Activated CD8-positive, alpha-beta T cell treated with anti-CD3 and anti-CD28 coated beads for 36 hours (primary cell): ENCODE results near the gene RGL1. TPM values are rescaled to one million over a fixed set of nuclear protein-coding genes. Genes with fewer than 3 reads are reported as not detected.
A peak's percentile ranks its signal among the peaks of the same experiment; 100 is the strongest.

Experiments
- ATAC-seq: fragments of 200-7000 bp; cut with Tn5 transposase; one replicate; pipeline ENCODE4 v1.10.0; 2021; ENCODE audit warnings: mild to moderate bottlenecking, moderate library complexity
- CTCF ChIA-PET: fragments of 350-600 bp; sonication (Branson Sonifier 250); formaldehyde crosslinking; loops from one replicate; lab custom pipeline; 2021; ENCODE audit warnings: antibody characterized with exemption; lab: Charles Lee
- POLR2A ChIA-PET: fragments of 350-600 bp; sonication (Branson Sonifier 250); formaldehyde crosslinking; loops from one replicate; lab custom pipeline; 2021; ENCODE audit warnings: antibody characterized with exemption; lab: Charles Lee
- DNase-seq: peaks from one replicate; pipeline ENCODE4 v3.0.0-alpha.2; 2020
- H3K27ac Mint-ChIP-seq: one replicate; pipeline ENCODE4 v1.8.0; 2021; ENCODE audit warnings: mild to moderate bottlenecking, mixed read lengths
- H3K27me3 Mint-ChIP-seq: one replicate; pipeline ENCODE4 v1.8.0; 2021; ENCODE audit warnings: mixed read lengths
- H3K36me3 Mint-ChIP-seq: one replicate; pipeline ENCODE4 v1.8.0; 2021; ENCODE audit warnings: low read depth, mixed read lengths
- H3K4me1 Mint-ChIP-seq: one replicate; pipeline ENCODE4 v1.8.0; 2021; ENCODE audit warnings: low read depth, mixed read lengths
- H3K4me3 Mint-ChIP-seq: one replicate; pipeline ENCODE4 v1.8.0; 2021; ENCODE audit warnings: mild to moderate bottlenecking, moderate library complexity, mixed read lengths
- H3K9me3 Mint-ChIP-seq: one replicate; pipeline ENCODE4 v1.8.0; 2021; ENCODE audit warnings: mixed read lengths
- CTCF ChIP-seq: fragments of 200-600 bp; IDR thresholded peaks from one replicate; pipeline ENCODE4 v1.8.0; 2022; ENCODE audit warnings: antibody characterized with exemption, mild to moderate bottlenecking
- intact Hi-C: fragments of 100-400 bp; cut with micrococcal nuclease; formaldehyde crosslinking; loops from one replicate; pipeline ENCODE4 v1.10.0; 2022
- total RNA-seq, 2 experiments: library from RNA; stranded (reverse); gene quantifications; one replicate each; pipeline ENCODE4 v1.2.3, GENCODE V29; 2021

RGL1 gene
- total RNA-seq, 2 experiments from 2014 or later: 1.2 to 1.3 TPM

GRCh38 chr1:183914276-183914675 is 109.4 kb downstream of the RGL1 start:
- Mint-ChIP-seq H3K9me3 (no peaks in the 10 kb centered on the region), H3K27ac (no peak overlapping the region), H3K36me3 (peaks cover 3% of the 10 kb centered on the region), H3K4me3 (no peak overlapping the region), H3K4me1 (peaks cover 33% of the 10 kb centered on the region), H3K27me3 (no peaks in the 10 kb centered on the region)
- ATAC-seq: no peak
- CTCF ChIA-PET: interaction anchor here (1.2 to 3.7 kb wide), 6 partner anchors 11 to 260 kb away, joined by 3 to 117 read pairs (median 24); partner anchors contain the start of gene APOBEC4
- no peak for DNase-seq
- TF ChIP-seq CTCF: no peak
- POLR2A ChIA-PET: no interaction called here
- intact Hi-C loops: no loop called here

GRCh38 chr1:183914891-183915290 is 110.0 kb downstream of the RGL1 start:
- no peak overlapping the region for H3K4me3 Mint-ChIP-seq
- POLR2A ChIA-PET: no interaction called here
- ATAC-seq (no peak), DNase-seq (no peak)
- no peak for TF ChIP-seq CTCF
- no peaks in the 10 kb centered on the region for H3K9me3 Mint-ChIP-seq
- H3K27me3 Mint-ChIP-seq: no peaks in the 10 kb centered on the region
- H3K27ac Mint-ChIP-seq: no peak overlapping the region
- H3K4me1 Mint-ChIP-seq: peaks cover 31% of the 10 kb centered on the region
- peaks cover 3% of the 10 kb centered on the region for H3K36me3 Mint-ChIP-seq
- CTCF ChIA-PET: interaction anchor here (0.8 to 3.7 kb wide), 14 partner anchors 11 to 335 kb away, joined by 3 to 117 read pairs (median 5); partner anchors contain the start of gene APOBEC4
- intact Hi-C loops: no loop called here

GRCh38 chr1:183915625-183916510 is 110.9 kb downstream of the RGL1 start:
- no peak overlapping the region for H3K27ac Mint-ChIP-seq
- ATAC-seq: peak; percentile 99
- ChIA-PET POLR2A (interaction anchor here (0.6 to 1.3 kb wide), 6 partner anchors 16 to 263 kb away, joined by 3 to 4 read pairs (median 3); partner anchors contain the start of genes APOBEC4 and TSEN15), CTCF (interaction anchor here (0.6 to 3.7 kb wide), 43 partner anchors 8 to 335 kb away, joined by 3 to 117 read pairs (median 4); partner anchors contain the start of genes APOBEC4, ARPC5 and TSEN15)
- peak; percentile 80 for TF ChIP-seq CTCF
- peak; percentile 79 for DNase-seq
- no peaks in the 10 kb centered on the region for H3K27me3 Mint-ChIP-seq
- H3K4me3 Mint-ChIP-seq: no peak overlapping the region
- peaks cover 24% of the 10 kb centered on the region for H3K4me1 Mint-ChIP-seq
- intact Hi-C loops: loop anchor here (1.0 kb wide), 1 partner anchor 261 kb away; no protein-coding TSS in a partner anchor
- peaks cover 3% of the 10 kb centered on the region for H3K36me3 Mint-ChIP-seq
- H3K9me3 Mint-ChIP-seq: no peaks in the 10 kb centered on the region

GRCh38 chr1:183916574-183916973 is 111.7 kb downstream of the RGL1 start:
- H3K9me3 Mint-ChIP-seq: no peaks in the 10 kb centered on the region
- H3K4me1 Mint-ChIP-seq: peaks cover 18% of the 10 kb centered on the region
- no peak for ATAC-seq
- ChIA-PET POLR2A (interaction anchor here (0.8 to 1.3 kb wide), 5 partner anchors 15 to 232 kb away, joined by 3 to 4 read pairs (median 3); partner anchors contain the start of gene TSEN15), CTCF (interaction anchor here (0.6 to 3.7 kb wide), 37 partner anchors 9 to 336 kb away, joined by 3 to 117 read pairs (median 5); partner anchors contain the start of genes APOBEC4 and TSEN15)
- peaks cover 3% of the 10 kb centered on the region for H3K36me3 Mint-ChIP-seq
- no peak for DNase-seq
- H3K27me3 Mint-ChIP-seq: no peaks in the 10 kb centered on the region
- intact Hi-C loops: loop anchor here (1.0 kb wide), 1 partner anchor 261 kb away; no protein-coding TSS in a partner anchor
- H3K4me3 Mint-ChIP-seq: no peak overlapping the region
- no peak for TF ChIP-seq CTCF
- H3K27ac Mint-ChIP-seq: no peak overlapping the region
